ENCODE measurements around the gene FGD1. TPM values are rescaled to one million over a fixed set of nuclear protein-coding genes. Genes with fewer than 3 reads are reported as not detected.

FGD1 gene
- total RNA-seq, 1 donor from 2014 or later: 38.4 TPM

- H3K4me3 Mint-ChIP-seq: peak overlapping the region; percentile 8
- peaks cover 5% of the 10 kb centered on the region for H3K9me3 Mint-ChIP-seq
- H3K36me3 Mint-ChIP-seq: no peaks in the 10 kb centered on the region
- peak overlapping the region; percentile 94 for H3K27ac Mint-ChIP-seq
- no peak for DNase-seq (ENCODE audit: low spot score in 2 of 2, unreplicated experiment in 2 of 2)
- H3K4me1 Mint-ChIP-seq: peaks cover 40% of the 10 kb centered on the region
- no peaks in the 10 kb centered on the region for H3K27me3 Mint-ChIP-seq (ENCODE audit: low read depth)
- no peak for TF ChIP-seq CTCF (IDR thresholded peaks at IDR 0.05; ENCODE audit: unreplicated experiment)
Observed at GRCh38 chrX:54479136-54480111, 16.6 kb downstream of the FGD1 start.

- no peak for DNase-seq (ENCODE audit: low spot score in 2 of 2, unreplicated experiment in 2 of 2)
- Mint-ChIP-seq H3K9me3 (peaks cover 9% of the 10 kb centered on the region), H3K27me3 (ENCODE audit: low read depth) (no peaks in the 10 kb centered on the region), H3K27ac (no peak overlapping the region), H3K4me1 (peaks cover 4% of the 10 kb centered on the region), H3K36me3 (no peaks in the 10 kb centered on the region), H3K4me3 (no peak overlapping the region)
- no peak for TF ChIP-seq CTCF (IDR thresholded peaks at IDR 0.05; ENCODE audit: unreplicated experiment)
Observed at GRCh38 chrX:54473993-54474859, 21.8 kb downstream of the FGD1 start.

- Mint-ChIP-seq H3K4me1 (no peaks in the 10 kb centered on the region), H3K9me3 (peaks cover 8% of the 10 kb centered on the region), H3K27me3 (ENCODE audit: low read depth) (no peaks in the 10 kb centered on the region), H3K4me3 (no peak overlapping the region), H3K27ac (no peak overlapping the region), H3K36me3 (peaks cover 14% of the 10 kb centered on the region)
- no peak for DNase-seq (ENCODE audit: low spot score in 2 of 2, unreplicated experiment in 2 of 2)
- no peak for TF ChIP-seq CTCF (IDR thresholded peaks at IDR 0.05; ENCODE audit: unreplicated experiment)
Observed at GRCh38 chrX:54470054-54470760, 25.8 kb downstream of the FGD1 start.

GRCh38 chrX:54452920-54453319, 43.1 kb downstream of the FGD1 start:
- Mint-ChIP-seq H3K36me3 (peaks cover 13% of the 10 kb centered on the region), H3K27ac (no peak overlapping the region), H3K9me3 (peaks cover 16% of the 10 kb centered on the region), H3K27me3 (ENCODE audit: low read depth) (no peaks in the 10 kb centered on the region), H3K4me3 (no peak overlapping the region), H3K4me1 (no peaks in the 10 kb centered on the region)
- DNase-seq (ENCODE audit: low spot score in 2 of 2, unreplicated experiment in 2 of 2): no peak
- no peak for TF ChIP-seq CTCF (IDR thresholded peaks at IDR 0.05; ENCODE audit: unreplicated experiment)

- no peak overlapping the region for H3K4me3 Mint-ChIP-seq
- no peaks in the 10 kb centered on the region for H3K4me1 Mint-ChIP-seq
- peaks cover 7% of the 10 kb centered on the region for H3K9me3 Mint-ChIP-seq
- H3K36me3 Mint-ChIP-seq: peaks cover 13% of the 10 kb centered on the region
- TF ChIP-seq CTCF (IDR thresholded peaks at IDR 0.05; ENCODE audit: unreplicated experiment): no peak
- DNase-seq (ENCODE audit: low spot score in 2 of 2, unreplicated experiment in 2 of 2): no peak
- H3K27ac Mint-ChIP-seq: no peak overlapping the region
- no peaks in the 10 kb centered on the region for H3K27me3 Mint-ChIP-seq (ENCODE audit: low read depth)
Observed at GRCh38 chrX:54449929-54450328, 46.1 kb downstream of the FGD1 start.

Data from mesothelial cell of epicardium (in vitro differentiated cells).